ENCODE data around the gene PPARG.

PPARG gene

DNA sequence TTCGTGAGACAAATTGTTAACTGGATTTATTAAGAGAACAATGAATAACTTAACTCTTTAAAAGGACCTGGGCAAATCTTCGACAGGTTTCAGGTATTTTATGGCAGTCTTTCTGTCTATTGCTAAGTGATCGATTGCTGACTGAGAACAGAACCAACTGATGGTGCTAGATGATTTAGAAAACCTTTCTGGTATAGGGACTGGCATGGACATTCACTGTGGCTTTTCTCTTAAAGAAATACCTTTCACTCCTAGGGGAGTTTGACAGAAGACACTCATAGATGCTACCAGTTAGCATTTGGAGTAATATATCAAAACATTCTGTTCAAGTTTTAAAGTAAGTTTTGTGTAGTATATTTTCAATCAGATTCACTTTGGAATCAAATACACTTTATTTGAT is 654 bp downstream of the PPARG start:
- no peak for DNase-seq (ENCODE audit: extremely low read depth, low read depth)
- TF ChIP-seq, protein P1, sequence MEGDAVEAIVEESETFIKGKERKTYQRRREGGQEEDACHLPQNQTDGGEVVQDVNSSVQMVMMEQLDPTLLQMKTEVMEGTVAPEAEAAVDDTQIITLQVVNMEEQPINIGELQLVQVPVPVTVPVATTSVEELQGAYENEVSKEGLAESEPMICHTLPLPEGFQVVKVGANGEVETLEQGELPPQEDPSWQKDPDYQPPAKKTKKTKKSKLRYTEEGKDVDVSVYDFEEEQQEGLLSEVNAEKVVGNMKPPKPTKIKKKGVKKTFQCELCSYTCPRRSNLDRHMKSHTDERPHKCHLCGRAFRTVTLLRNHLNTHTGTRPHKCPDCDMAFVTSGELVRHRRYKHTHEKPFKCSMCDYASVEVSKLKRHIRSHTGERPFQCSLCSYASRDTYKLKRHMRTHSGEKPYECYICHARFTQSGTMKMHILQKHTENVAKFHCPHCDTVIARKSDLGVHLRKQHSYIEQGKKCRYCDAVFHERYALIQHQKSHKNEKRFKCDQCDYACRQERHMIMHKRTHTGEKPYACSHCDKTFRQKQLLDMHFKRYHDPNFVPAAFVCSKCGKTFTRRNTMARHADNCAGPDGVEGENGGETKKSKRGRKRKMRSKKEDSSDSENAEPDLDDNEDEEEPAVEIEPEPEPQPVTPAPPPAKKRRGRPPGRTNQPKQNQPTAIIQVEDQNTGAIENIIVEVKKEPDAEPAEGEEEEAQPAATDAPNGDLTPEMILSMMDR (IDR thresholded peaks at IDR 0.05; ENCODE audit: low read depth, low read length) = no peak

DNA sequence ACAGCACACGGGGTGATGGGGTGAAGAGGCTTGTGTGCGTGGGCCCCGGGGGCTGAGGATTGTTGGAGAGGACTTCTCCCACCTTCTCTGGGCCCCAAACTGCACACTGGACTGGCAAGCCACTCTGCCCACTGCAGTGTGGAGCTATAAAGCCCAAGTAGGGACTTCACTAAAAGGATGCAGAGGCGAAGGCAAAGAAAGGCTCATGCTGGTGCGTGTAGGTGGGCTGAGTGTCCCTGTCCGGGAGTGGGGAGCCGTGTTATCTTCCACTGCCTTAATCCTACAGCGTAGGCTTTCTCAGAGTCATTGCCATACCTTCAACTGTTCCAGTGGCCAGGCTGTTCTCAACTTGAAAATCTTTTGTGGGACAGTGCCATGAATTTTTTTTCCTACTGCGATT is 3.9 kb downstream of the PPARG start:
- TF ChIP-seq, protein P1 (IDR thresholded peaks at IDR 0.05; ENCODE audit: low read depth, low read length) = no peak
- no peak for DNase-seq (ENCODE audit: extremely low read depth, low read depth)

DNA sequence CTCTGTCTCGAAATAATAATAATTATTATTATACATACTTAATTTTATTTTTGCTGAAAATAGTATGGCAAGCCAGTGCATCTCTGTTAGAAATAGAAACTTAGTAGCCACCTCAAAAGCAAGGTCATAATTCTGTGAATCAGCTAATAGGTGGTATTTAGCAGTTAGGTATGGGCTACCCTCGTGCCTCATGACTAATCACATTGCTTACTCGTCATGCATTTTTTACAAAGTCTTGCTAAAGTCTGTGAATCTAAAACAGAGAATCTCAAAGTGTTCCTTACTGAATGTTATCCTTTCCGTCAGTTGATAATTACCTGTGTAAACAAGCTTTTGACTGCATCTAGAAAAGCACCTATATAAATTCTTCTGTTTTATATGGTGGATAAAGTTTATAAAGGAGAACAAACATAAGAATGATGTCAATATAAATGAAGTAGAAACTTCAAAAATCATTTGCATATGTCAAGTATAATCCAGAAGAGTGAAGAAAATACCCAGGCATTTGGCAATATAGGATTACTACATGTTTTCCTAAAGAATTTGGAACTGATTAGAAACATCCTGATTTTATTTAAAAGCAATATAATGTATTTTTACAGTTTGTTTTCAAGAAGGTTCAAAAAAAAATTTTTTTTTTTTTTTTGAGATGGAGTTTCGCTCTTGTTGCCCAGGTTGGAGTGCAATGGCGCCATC is 6.2 kb downstream of the PPARG start:
- TF ChIP-seq, protein P1 (IDR thresholded peaks at IDR 0.05; ENCODE audit: low read depth, low read length) = no peak
- DNase-seq (ENCODE audit: extremely low read depth, low read depth) = no peak

DNA sequence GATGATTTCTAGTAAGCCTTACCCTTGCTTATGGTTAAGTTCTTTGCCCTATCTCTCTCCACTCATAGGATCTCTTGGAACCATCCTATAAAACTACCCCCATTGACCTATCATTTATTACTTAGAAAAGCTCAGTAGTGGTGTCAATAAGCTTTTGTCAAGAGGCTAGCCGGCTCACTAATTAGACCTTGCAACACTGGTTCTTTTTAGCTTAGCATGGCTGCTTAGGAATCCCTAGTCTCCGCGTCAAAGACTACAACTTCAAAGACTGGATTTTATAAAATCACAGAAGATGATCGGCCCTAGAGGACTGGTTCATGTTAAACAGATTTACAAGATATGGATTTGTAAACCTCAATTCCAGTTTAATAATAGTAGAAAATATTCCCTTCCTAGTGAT is 7.6 kb downstream of the PPARG start:
- no peak for DNase-seq (ENCODE audit: extremely low read depth, low read depth)
- TF ChIP-seq, protein P1 (IDR thresholded peaks at IDR 0.05; ENCODE audit: low read depth, low read length) = no peak

DNA sequence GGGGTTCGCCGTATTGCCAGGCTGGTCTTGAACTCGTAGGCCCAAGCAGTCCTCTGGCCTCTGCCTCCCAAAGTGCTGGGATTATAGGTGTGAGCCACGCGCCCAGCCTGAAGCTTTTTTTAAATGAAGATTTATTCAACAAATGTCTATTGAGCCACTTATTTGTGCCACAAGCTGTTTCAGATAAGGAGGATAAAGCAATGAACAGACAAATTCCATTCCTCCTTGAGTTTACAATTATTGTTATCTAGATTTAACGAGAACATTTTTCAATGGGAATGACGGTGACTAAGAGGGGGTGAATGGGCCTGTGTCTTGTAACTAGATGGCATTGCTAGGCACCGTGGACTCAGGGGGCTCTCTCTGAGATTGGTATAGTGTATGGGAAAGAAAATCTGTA is 10.2 kb downstream of the PPARG start:
- TF ChIP-seq, protein P1 (IDR thresholded peaks at IDR 0.05; ENCODE audit: low read depth, low read length) = no peak
- DNase-seq (ENCODE audit: extremely low read depth, low read depth) = no peak

DNA sequence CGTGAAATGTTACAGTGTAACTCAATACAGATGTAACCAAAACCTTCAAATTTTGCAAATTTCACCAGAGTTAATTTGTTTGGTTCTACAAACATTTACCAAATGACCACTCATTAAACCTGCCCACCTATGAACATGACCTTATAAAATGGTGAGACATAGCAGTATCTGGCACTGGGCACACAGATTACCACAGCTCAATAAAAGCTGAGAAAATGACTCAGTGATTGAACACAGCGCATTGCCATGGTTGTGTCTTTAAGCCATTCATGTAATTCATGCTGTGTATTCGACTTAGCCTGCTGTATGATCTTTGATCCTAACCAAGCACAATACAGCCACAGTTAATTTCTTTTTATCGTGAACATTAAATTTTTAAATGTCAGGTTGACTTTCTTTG is 11.3 kb downstream of the PPARG start:
- DNase-seq (ENCODE audit: extremely low read depth, low read depth) = no peak

DNA sequence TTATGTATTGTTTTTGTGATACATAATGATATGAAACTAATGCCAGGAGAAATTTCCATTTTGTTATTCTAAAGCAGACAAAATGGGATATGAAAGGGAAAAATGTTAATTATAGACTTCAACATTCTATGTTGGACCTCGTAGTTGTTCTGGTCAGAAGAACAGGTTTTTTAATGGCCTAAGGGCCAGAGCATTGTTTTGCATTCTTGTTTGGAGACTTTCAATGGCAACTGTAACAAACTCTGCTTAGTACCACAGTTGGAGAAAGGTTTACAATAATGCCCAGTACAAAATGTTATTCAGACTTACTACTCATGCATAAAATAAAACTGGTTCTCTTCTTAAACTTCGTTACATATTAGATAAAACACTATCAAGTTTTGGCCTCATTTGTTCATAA is 12.2 kb downstream of the PPARG start:
- TF ChIP-seq, protein P1 (IDR thresholded peaks at IDR 0.05; ENCODE audit: low read depth, low read length) = no peak
- no peak for DNase-seq (ENCODE audit: extremely low read depth, low read depth)

More for the DNA sequence above, 11.3 kb downstream of the PPARG start:
- TF ChIP-seq, protein P1 (IDR thresholded peaks at IDR 0.05; ENCODE audit: low read depth, low read length) = no peak

Measured in AG09319 (cell line).